HS-27A (cell line): ENCODE results near the gene KIR2DL4.
"Not testable (repeated sequence)": the region's sequence is repeated elsewhere in the genome, so short reads cannot be mapped to it uniquely, and the experiment has no call there.

Experiments used
- DNase-seq: peaks from one replicate; pipeline ENCODE4 v3.0.0-alpha.2; 2012; ENCODE audit warnings: low read depth, missing footprints

The KIR2DL4 gene

GRCh38 chr19:54803410-54803809 is at the start of gene KIR2DL4:
Gene KIR2DL4 (plus strand): TSS chr19:54803610. CDS start chr19:54803652, 42 bp downstream.
- no peak for DNase-seq

GRCh38 chr19:54756204-54757110 is 47.0 kb upstream of the KIR2DL4 start:
- DNase-seq: not testable (repeated sequence)

GRCh38 chr19:54758577-54758976 is 44.8 kb upstream of the KIR2DL4 start:
- DNase-seq: not testable (repeated sequence)

GRCh38 chr19:54764219-54764618 is 39.2 kb upstream of the KIR2DL4 start:
- not testable (repeated sequence) for DNase-seq

GRCh38 chr19:54766464-54766863 is 36.9 kb upstream of the KIR2DL4 start:
- not testable (repeated sequence) for DNase-seq

- DNase-seq: not testable (repeated sequence)
Measured at GRCh38 chr19:54769646-54770045, 33.8 kb upstream of the KIR2DL4 start, which contains the start of gene KIR2DL1. Gene KIR2DL1 (plus strand): TSS chr19:54769793. CDS start chr19:54769851, 58 bp downstream.

- not testable (repeated sequence) for DNase-seq
Measured at GRCh38 chr19:54770511-54770910, 32.9 kb upstream of the KIR2DL4 start.

GRCh38 chr19:54771018-54771960 is 32.1 kb upstream of the KIR2DL4 start:
- DNase-seq: peak; percentile 9

GRCh38 chr19:54772666-54773065 is 30.7 kb upstream of the KIR2DL4 start:
- not testable (repeated sequence) for DNase-seq

GRCh38 chr19:54775095-54775815 is 28.2 kb upstream of the KIR2DL4 start:
- not testable (repeated sequence) for DNase-seq

- DNase-seq: not testable (repeated sequence)
Measured at GRCh38 chr19:54775830-54776229, 27.6 kb upstream of the KIR2DL4 start.

- DNase-seq: not testable (repeated sequence)
Measured at GRCh38 chr19:54777851-54778250, 25.6 kb upstream of the KIR2DL4 start.

GRCh38 chr19:54778896-54779295 is 24.5 kb upstream of the KIR2DL4 start:
- DNase-seq: not testable (repeated sequence)

GRCh38 chr19:54782916-54783315 is 20.5 kb upstream of the KIR2DL4 start:
- not testable (repeated sequence) for DNase-seq

- DNase-seq: not testable (repeated sequence)
Measured at GRCh38 chr19:54786091-54786723, 17.2 kb upstream of the KIR2DL4 start.

GRCh38 chr19:54788154-54788553 is 15.3 kb upstream of the KIR2DL4 start:
- not testable (repeated sequence) for DNase-seq

GRCh38 chr19:54790711-54791110 is 12.7 kb upstream of the KIR2DL4 start:
- no peak for DNase-seq

- no peak for DNase-seq
Measured at GRCh38 chr19:54791476-54791875, 11.9 kb upstream of the KIR2DL4 start.

- DNase-seq: no peak
Measured at GRCh38 chr19:54792814-54793213, 10.6 kb upstream of the KIR2DL4 start.

- no peak for DNase-seq
Measured at GRCh38 chr19:54795758-54796157, 7.7 kb upstream of the KIR2DL4 start.

GRCh38 chr19:54804101-54804500 is 691 bp downstream of the KIR2DL4 start:
- no peak for DNase-seq
